Measurements from ENCODE around the gene NDUFS5.

GRCh38 chr1:39003281-39003680 is 22.9 kb upstream of the NDUFS5 start:
- TF ChIP-seq USF1 (IDR thresholded peaks at IDR 0.05) (no peak), EP300 (IDR thresholded peaks at IDR 0.05; ENCODE audit: borderline replicate concordance) (no peak), REST (IDR thresholded peaks at IDR 0.05; ENCODE audit: low read depth) (no peak), RAD21 (IDR thresholded peaks at IDR 0.05; ENCODE audit: low read depth) (no peak), CEBPB (IDR thresholded peaks at IDR 0.05) (no peak), YY1 (IDR thresholded peaks at IDR 0.05; ENCODE audit: low read depth) (no peak), NFIC (IDR thresholded peaks at IDR 0.05) (no peak), TAF1 (IDR thresholded peaks at IDR 0.05; ENCODE audit: low read depth) (no peak), FOXM1 (IDR thresholded peaks at IDR 0.05; ENCODE audit: borderline replicate concordance, low read depth) (no peak), MAX (IDR thresholded peaks at IDR 0.05) (no peak), ZBTB7A (IDR thresholded peaks at IDR 0.05; ENCODE audit: low read depth) (no peak)

Measured in Ishikawa (cell line).